ELF-1 (cell line): ENCODE results near the gene HS3ST4.

Source experiments
- DNase-seq: peaks from one replicate; pipeline ENCODE4 v3.0.0-alpha.2; 2016; ENCODE audit warnings: low read depth, low spot score

Gene HS3ST4

DNA sequence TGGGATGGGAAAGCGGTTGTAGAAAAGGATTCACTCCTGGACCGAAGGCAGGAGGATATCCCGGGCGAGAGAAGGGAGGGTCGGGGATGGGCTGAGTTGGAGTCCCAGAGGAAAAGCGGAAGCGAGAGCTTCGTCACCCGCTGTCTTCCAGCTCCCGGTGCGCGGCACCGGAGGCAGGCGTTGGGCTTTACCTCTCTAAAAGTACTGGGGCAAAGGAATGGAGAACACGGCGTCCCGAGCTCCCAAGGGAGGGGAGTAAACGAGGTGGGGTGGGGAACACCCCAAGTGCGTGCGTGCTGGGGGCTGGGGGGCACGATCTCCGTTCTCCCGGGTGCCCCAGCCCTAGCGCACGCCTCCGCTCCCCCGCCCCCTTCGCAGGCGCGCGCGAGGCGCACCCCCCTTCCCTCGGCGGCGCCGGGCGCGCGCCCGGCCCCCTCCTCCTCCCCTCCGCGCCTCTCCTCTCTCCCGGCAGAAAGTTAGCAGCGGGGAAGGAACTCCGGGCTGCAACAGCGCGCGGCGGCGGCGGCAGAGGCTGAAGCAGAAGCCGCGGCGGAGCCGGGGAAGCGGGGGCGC, at the start of gene HS3ST4:
HS3ST4 (plus strand) TSS at position 441 of the 573 bp plus-strand sequence.
- peak; percentile 41 for DNase-seq

DNA sequence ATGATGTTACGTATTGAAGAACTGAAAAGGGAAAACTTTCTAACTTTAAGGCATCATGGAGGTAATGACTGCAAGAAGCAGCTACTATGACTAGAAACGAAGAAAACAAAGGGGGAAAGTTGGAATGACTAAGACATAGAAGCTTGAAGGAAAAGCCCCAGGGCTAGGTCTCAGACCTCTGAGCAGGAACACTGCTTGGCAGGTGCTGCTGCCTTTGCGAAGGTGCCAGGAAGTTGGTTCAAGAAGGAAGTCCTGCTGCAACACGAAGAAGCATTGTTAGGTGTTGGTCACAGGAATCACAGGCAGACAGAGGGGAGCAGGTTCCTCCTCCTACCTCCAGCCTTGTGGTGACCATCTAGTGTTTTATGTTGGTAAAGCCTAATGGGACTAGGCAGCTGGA, 48.1 kb upstream of the HS3ST4 start:
- DNase-seq: no peak

DNA sequence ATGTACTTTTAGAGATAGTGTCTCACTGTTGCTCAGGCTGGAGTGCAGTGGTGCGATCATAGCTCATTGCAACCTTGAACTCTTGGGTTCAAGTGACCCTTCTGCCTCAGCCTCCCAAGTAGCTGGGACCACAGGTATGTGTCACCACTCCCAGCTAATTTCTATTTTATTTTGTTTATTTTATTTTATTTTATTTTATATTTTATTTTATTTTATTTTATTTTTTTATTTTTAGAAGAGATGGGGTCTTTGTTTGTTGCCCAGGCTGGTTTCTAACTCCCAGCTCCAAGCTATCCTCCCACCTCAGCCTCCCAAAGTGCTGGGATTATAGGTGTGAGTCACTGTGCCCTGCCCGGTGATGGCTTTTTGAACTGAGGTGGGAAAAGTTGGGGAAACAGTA, 35.1 kb upstream of the HS3ST4 start:
- DNase-seq: no peak

DNA sequence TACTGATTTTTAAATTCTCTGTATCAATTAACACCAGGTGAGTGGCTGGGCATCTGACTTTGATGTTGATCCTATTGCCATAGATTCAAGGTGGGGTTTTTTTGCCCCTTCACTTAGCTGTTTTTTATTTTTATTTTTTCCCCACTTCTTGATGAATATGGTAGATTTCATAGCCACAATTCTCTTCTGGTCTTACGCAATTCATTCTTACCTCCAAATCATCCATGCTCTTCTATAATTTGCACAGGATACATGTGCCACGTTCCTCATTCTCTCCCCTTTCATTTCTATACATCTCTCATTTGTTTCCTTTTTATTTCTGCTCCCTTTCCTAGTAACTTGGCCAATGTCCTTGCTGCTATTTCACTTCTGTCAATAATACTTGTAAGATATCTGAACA, 14.9 kb upstream of the HS3ST4 start:
- DNase-seq: no peak

DNA sequence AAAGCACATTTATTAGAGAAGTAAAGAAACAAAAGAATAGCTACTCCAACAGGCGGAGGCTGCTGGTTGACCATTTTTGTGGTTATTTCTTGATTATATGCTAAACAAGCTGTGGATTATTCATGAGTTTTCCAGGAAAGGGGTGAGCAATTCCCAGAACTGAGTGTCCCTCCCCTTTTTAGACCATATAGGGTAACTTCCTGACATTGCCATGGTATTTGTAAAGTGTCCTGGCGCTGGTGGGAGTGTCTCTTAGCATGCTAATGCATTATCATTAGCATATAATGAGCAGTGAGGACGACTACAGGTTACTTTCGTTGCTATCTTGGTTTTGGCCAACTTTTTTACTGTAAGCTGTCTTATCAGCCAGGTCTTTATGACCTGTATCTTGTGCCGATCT, 12.2 kb upstream of the HS3ST4 start:
- DNase-seq: peak; percentile 10

DNA sequence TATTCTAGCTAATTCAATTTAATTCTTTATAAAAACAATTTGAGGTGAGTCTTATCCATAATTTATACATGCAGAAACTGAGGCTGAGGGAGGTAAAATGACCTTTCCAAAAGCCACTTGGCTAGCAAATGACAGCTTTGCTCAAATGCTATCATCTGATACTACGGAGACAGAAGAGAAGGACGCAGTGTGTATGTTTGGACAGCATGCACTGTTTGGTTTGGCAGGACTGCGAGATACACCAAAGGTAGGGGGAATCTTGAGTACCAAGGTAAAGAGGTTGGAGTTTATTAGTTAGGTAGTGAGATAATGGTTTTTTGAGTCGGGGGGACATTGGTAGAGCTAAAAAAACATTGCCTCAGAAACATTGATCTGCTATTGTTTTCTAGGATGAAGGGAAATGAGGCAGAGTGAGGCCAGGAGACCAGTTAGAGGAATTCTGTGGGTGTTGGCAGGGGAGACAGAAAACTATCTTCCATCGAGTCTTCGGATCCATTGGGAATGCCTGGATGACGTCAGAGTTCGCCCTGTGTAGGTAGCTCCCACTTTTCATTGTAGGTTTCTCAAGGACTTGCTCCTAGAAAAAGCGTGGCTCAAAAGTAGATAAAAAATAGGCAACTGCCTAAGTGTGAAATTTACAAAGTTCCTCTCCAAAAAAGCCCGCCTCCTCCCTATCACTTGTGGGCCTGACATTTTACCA, 2.5 kb upstream of the HS3ST4 start:
- no peak for DNase-seq

DNA sequence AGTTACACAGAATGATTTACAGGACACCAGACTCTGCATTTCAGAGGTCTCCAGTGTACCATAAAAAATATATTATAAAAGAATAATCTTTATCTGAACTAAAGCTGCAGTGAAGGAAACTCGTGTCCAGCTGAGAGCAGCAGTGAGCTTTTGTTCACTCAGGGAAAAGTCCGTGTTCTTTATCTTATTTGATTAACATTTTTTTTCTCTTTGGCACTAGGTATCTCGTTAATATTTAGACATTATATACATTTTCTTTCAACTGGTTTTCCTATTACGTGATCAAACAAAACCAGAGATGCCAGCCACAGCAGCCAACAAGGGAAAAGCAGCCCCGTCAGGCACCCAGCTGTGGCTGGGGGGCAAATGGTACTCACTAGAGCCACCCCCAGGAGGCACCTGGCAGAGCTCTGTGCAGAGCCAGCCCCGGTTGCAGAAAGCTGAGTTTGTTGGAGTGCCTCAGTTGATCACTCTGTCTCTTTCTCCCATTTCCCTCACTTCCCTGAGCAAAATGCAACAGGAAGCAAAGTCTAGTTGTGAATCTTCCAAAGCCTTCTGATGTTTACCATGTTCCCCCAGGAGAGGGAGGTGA, 1.1 kb upstream of the HS3ST4 start:
- no peak for DNase-seq

DNA sequence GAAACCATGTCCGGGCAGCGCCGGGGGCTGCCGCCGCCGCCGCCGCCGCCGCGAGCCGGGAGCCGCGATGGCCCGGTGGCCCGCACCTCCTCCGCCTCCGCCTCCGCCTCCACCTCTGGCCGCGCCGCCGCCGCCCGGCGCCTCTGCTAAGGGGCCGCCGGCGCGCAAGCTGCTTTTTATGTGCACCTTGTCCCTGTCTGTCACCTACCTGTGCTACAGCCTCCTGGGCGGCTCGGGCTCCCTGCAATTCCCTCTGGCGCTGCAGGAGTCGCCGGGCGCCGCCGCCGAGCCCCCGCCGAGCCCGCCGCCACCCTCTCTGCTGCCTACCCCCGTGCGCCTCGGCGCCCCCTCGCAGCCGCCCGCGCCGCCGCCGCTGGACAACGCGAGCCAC, 587 bp downstream of the HS3ST4 start:
- DNase-seq: no peak

DNA sequence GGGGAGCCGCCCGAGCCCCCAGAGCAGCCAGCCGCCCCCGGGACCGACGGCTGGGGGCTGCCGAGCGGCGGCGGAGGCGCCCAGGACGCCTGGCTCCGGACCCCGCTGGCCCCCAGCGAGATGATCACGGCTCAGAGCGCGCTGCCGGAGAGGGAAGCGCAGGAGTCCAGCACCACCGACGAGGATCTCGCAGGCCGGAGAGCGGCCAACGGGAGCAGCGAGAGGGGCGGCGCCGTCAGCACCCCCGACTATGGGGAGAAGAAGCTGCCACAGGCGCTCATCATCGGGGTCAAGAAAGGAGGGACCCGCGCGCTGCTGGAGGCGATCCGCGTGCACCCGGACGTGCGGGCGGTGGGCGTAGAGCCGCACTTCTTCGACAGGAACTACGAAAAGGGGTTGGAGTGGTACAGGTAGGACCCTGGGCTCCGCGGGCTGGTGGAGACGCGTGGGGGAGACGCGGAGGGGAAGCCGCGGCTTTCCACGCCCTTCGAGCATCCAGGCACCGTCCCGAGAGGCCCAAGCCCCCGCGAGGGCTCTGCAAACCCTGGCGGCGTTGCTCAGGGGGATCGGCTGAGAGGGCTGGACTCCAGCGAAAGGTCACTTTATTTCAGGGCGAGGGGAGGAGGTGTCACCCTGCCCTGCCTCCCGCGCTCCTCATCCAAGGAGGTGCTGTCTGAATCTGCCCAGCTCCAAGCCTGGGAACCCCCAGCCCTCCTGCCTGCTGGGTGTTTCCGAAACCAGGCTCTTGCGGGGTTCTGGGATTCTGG, 1.2 kb downstream of the HS3ST4 start:
- peak; percentile 63 for DNase-seq

DNA sequence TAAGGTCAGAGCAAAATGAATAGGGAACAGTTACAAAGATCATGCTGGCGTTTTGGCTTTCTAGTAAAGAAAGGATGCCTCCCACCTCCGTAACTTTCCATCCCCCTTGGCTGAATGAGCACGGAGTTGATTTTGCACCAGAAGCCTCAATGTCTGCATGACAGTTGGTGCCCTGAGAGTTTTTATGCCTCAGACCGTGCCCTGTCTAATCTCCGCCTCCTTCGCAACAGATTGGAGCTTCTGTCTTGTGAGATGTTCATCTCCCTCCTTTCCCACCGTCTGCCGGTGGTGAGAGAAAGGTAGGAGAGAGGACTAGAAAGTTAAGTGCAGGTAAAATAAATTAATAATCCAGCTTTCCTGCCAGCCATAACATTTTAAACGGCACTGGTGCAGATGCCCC, 1.9 kb downstream of the HS3ST4 start:
- no peak for DNase-seq

DNA sequence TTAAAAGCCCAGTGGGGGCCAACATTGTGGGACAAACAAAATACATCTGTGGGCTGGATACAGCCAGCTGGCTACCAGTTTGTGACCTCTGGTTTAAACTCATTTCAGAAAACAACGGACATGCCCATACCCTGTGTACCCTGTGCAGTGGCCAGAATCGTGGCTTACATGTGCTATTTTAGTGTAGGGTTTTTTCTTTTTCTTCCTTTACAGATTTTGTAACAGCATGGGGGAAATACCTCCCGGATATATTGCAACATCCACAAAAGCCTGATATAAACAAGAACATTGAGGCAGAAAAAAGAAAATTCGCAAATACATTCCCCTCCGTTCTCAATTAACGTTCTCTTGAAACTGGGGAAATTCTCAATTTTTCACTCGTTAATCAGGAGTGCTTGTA, 7.3 kb downstream of the HS3ST4 start:
- DNase-seq: no peak

DNA sequence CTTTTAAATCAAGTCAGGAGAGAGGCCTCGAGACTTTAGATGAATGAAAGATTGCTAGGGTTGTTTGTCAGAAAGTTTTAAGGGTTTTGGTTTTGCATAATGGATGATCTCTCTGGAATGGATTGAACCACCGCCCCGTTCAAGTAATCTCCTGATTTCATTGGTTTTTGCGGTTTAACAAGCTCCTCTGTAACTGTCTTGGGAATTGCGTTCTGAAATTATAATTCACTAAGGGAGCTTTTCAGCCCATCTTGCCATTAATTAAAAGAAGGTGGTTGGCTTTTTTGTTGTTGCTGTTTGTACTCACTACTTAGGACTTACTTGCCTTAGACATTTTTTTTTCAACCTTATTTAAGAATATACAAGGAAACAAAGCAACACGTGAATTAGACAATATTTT, 8.8 kb downstream of the HS3ST4 start:
- DNase-seq: no peak

DNA sequence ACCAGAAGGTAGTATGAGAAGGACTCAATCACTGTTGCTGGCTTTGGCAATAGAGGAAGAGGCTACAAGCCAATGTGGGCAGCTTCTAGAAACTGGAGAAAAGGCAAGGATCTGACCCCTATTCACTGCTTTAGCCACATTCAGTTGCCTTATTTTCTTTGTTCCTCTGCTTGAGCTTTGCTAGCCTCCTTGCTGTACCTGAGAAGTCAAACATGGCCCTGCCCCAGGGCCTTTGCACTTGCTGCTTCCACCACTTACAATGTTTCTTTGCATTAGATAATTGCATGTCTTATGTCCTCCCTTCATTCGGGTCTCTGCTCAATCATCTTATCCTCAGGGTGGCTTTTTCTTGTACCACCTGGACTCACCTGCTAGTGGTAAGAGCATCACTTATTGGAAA, 15.8 kb downstream of the HS3ST4 start:
- no peak for DNase-seq

DNA sequence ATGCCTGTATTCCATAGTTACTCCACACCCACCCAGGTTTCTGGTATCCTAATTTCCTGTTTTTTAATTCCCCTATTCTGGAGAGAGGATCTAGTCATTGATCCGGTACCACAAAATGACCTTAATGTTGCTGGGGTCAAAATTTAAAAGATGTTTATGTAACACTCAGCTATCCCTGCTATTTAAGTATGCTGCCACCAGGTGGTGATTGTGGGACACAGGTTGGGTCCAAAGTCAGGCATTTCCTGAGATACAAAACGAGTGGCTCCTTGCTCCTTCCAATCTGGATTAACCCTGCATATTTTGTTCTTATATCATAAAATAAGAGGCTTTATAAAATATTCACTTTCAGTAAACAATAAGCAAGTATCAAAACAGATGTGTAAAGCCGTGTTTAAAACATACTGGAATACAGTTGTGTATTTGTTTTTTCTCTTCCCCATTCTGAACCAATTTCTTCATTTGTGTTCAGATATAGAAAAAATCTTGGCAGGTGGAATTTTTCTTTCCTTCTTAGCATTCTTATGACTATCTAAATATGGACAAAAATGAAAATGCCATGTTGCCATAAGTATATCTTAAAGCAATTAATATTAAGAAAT, 16.3 kb downstream of the HS3ST4 start:
- DNase-seq: peak; percentile 46

DNA sequence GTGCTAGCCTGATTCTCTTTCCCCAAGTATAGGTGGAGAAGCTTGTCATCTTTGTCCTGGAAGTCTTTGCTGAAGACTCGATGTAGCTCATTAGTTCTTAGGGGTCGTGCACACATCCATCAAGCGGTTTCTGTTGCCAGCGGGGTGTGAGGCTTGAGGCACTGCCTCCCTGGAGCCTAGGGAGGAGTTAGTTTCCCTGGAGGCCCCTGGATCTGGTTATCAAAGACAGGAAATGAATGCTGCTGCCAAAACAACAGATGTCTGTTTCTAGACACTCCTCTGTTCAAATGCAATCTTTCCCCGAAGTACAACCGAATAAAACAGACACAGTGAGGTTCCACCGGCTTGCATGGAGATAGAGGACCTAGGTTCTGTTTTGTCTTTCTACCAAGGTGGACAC, 17.5 kb downstream of the HS3ST4 start:
- DNase-seq: peak; percentile 74

DNA sequence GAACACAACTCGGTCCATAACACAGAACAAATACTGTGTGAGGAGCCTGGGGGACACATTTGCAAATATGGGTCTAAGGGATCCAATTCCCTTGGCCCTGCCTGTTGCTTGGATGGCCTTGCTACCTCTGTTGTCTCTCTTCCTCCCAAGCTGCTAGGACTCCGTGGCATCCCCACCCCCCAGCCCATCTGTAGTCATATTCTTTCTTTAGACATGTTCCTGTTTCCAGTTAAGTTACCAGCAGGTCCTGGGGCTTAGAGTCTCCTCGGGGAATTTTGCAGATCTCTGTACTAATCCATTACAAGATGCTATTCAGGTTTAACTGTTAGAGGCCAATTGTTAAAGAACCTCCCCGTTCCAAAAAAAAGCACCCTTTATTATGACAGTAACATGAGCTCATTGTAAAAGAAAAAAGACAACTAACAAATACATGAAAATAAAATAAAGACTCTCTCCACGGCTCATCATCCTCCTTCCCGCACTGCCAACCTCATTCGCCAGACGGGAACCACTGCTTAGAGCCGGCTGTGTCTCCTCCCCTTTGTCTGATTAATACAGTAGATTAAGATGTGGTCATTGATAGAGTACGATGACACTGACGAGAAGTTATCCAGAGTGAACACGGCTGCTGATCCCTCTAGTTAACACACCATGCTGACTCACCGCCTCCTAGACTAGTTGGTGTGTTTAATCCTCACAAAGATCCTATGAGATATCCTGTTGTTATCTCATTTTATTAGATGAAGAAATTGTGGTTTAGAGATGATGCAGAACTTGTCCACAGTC, 22.2 kb downstream of the HS3ST4 start:
- no peak for DNase-seq

DNA sequence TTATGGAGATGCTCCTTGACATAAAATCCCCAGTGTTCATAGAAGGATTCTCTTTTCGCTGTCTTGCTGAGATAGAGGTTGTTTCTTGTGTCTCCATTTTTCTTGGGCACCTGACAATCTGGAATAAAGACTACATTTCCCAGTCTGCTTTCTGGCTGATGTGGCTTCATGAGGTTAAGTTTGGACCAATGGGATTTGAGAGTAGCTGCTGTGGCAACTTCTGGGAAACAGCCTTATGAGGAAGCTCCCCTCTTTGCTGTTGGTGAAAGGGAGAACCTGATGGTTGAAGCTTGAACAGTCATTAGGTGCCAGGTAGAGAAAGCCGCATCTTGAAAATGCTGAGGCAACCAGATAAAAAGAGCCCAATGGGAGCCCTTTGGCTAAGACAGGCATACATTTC, 24.4 kb downstream of the HS3ST4 start:
- no peak for DNase-seq

DNA sequence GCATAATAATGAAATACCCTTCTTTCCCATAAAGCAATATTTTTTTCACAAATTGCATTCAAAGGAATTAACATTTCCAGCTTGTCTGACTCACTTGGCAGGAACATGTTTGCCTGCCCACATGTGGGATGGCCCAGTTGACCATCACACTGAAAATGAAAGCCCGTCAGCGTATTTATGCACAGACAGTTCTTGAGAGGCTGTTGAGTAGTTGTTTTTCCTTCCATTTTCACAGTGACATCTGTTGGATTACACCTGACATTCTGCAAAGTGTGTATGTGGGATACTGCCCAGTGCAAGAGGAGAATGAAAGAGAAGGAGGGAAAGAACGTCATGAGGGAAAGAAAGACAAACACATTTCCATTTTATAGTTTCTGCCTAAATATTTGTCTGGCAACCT, 29.7 kb downstream of the HS3ST4 start:
- DNase-seq: no peak

DNA sequence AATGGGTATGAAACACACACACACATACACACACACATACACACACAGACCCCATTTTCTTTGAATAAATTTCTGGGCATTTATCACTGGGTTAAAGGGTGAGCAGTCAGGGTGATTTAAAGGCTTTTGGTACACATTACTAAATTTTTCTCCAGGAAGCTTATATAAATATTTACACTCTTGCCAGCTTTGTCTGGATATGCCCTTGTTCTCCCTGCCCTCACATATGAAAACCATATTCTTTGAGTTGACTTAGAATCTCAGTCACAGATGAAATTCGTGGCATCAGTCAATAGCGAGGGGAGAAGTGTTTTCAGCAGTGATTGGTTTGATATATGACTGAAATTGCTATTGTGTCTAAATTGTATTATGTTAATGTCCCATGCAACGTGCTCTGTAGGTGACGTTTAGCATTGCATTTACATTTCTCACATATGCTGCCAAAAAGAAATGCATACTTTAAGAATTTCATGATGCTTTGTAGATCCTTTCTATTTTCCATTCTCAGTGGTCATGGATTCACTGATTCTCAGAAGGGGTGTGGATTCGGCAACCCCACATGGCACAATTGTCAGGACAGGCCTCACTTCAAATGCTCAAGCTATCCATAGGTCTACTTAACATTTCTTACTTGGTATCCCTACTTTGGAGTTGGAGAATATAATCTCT, 34.8 kb downstream of the HS3ST4 start:
- DNase-seq: no peak

DNA sequence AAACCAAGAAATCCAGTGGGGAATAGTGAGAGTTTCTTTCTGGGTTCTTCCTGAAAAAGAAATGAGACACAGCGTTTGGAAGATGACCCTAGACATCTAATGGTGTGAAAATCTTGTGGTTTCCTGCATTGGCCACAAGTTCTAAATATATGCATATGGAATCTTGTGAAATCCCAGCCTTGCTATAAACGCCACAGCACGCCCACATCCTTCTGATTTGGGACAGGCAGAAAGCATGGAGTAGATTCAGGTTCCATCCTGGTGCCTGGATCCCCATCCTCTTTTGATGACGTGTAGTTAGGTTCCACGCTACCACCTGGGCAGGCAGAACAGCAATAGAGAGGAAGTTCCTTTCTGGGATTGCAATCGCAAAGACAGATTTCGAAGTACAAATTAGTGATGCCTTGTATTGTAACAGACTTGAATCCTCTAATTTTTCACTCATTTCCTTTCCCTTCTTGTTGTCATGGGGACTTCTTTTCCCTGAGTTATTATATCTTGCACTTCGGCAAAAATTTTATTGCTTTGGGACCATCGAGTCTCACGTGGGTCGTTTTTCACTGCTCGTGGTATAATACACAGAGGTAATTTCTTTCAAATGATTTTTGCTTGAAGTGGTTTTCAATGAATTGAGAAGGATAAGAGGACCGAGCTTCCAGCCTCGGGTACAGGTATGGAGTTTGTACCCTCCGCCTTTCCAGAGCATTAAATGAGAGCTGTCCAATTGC, 37.6 kb downstream of the HS3ST4 start:
- no peak for DNase-seq
